Endothelial cell of umbilical vein (primary cell): ENCODE data around the gene CNOT9. TPM values are rescaled to one million over a fixed set of nuclear protein-coding genes. Genes with fewer than 3 reads are reported as not detected.

Source experiments
- BruUV-seq: library from RNA; stranded (reverse); fragments of 400-500 nt; replicated peaks from 2 replicates; lab custom pipeline; 2021; lab: Mats Ljungman, UMichigan
- CTCF ChIA-PET: fragments of 300-600, 350-600 bp; sonication (Branson Sonifier 250); formaldehyde crosslinking; loops from one replicate; lab custom pipeline; 2021; ENCODE audit warnings: antibody characterized with exemption, inconsistent platforms; lab: Charles Lee
- POLR2A ChIA-PET: fragments of 300-600, 350-600 bp; sonication (Branson Sonifier 250); formaldehyde crosslinking; loops from one replicate; lab custom pipeline; 2021; ENCODE audit warnings: antibody characterized with exemption, inconsistent platforms; lab: Charles Lee
- DNase-seq: peaks from one replicate; pipeline ENCODE4 v3.0.0-alpha.2; 2011; ENCODE audit warnings: low read depth, low spot score
- FAIRE-seq: peaks from 2 replicates; lab custom pipeline; 2011; peaks lifted over from hg19 to GRCh38; lab: Jason Lieb, UNC
- H2AFZ ChIP-seq: 2 replicates; pipeline ENCODE4 v1.6.0; 2012; ENCODE audit warnings: low read depth, low read length, control low read depth, inconsistent platforms
- H3K27ac ChIP-seq: 2 replicates; pipeline ENCODE4 v1.5.1; 2011; ENCODE audit warnings: low read depth, mild to moderate bottlenecking, control low read depth, low read length, moderate library complexity; ENCODE audit not compliant: insufficient read depth
- H3K27me3 ChIP-seq, 2 experiments: 2 replicates each; pipeline versions ENCODE4 v1.6.0 to v1.6.1; 2011; ENCODE audit warnings: low read length in 2 of 2, mixed read lengths in 1 of 2; ENCODE audit not compliant: control insufficient read depth in 2 of 2, insufficient read depth in 2 of 2
- H3K36me3 ChIP-seq, 2 experiments: 2 replicates in 1 of 2; 3 replicates in 1 of 2; pipeline ENCODE4 v1.5.1; 2011; ENCODE audit warnings: low read length in 2 of 2, mild to moderate bottlenecking in 1 of 2, moderate library complexity in 1 of 2; ENCODE audit not compliant: control insufficient read depth in 2 of 2, insufficient read depth in 2 of 2; ENCODE audit errors: extremely low read depth in 1 of 2
- H3K4me1 ChIP-seq: 3 replicates; pipeline ENCODE4 v1.5.1; 2011; ENCODE audit warnings: mild to moderate bottlenecking, low read length; ENCODE audit not compliant: control insufficient read depth, insufficient read depth; ENCODE audit errors: extremely low read depth
- H3K4me2 ChIP-seq: 2 replicates; pipeline ENCODE4 v1.6.1; 2011; ENCODE audit warnings: low read length, control low read depth, mixed read lengths; ENCODE audit not compliant: insufficient read depth
- H3K4me3 ChIP-seq, 3 experiments: fragments of 200-600 bp in 1 of 3; sonication (generic), shearing (Covaris generic) in 1 of 3; replicated peaks in 1 of 3; 2 replicates each; pipeline ENCODE4 v1.5.1; 2011 to 2016; ENCODE audit warnings: control low read depth in 3 of 3, low read length in 3 of 3, mild to moderate bottlenecking in 2 of 3, inconsistent platforms in 1 of 3, low read depth in 1 of 3, moderate library complexity in 1 of 3; ENCODE audit not compliant: insufficient read depth in 1 of 3
- H3K79me2 ChIP-seq: 2 replicates; pipeline ENCODE4 v1.6.0; 2012; ENCODE audit warnings: low read length, inconsistent platforms; ENCODE audit not compliant: control insufficient read depth, insufficient read depth
- H3K9ac ChIP-seq: replicated peaks from 2 replicates; pipeline ENCODE3; 2011; ENCODE audit warnings: low read length, control low read depth; ENCODE audit not compliant: insufficient read depth; ENCODE audit errors: extremely low read depth
- H3K9me1 ChIP-seq: replicated peaks from 3 replicates; pipeline ENCODE4 v1.6.0; 2011; ENCODE audit warnings: mild to moderate bottlenecking, low read length; ENCODE audit not compliant: control insufficient read depth, insufficient read depth; ENCODE audit errors: extremely low read depth
- H3K9me3 ChIP-seq: replicated peaks from 2 replicates; pipeline ENCODE4 v1.5.1; 2012; ENCODE audit warnings: low read length, inconsistent platforms; ENCODE audit not compliant: control insufficient read depth, insufficient read depth
- H4K20me1 ChIP-seq: replicated peaks from 2 replicates; pipeline ENCODE3; 2011; ENCODE audit warnings: mild to moderate bottlenecking, low read length; ENCODE audit not compliant: control insufficient read depth, insufficient read depth; ENCODE audit errors: extremely low read depth
- EZH2 ChIP-seq: IDR thresholded peaks from 2 replicates; pipeline ENCODE4 v1.6.1; 2012; ENCODE audit warnings: borderline replicate concordance, low read depth, mild to moderate bottlenecking, moderate library complexity, low read length, inconsistent platforms; ENCODE audit not compliant: severe bottlenecking
- FOS ChIP-seq: IDR thresholded peaks from 2 replicates; pipeline ENCODE4 v1.6.1; 2011; ENCODE audit warnings: mild to moderate bottlenecking, low read length, moderate library complexity, borderline replicate concordance; ENCODE audit not compliant: insufficient read depth
- GATA2 ChIP-seq: IDR thresholded peaks from 2 replicates; pipeline ENCODE4 v1.7.0; 2011; ENCODE audit warnings: low read depth, mild to moderate bottlenecking, moderate library complexity, mixed read lengths, low read length; ENCODE audit not compliant: insufficient read length, insufficient read depth
- JUN ChIP-seq: IDR thresholded peaks from 2 replicates; pipeline ENCODE4 v1.6.1; 2011; ENCODE audit warnings: borderline replicate concordance, low read depth; ENCODE audit not compliant: insufficient read length, insufficient read depth
- MYC ChIP-seq: IDR thresholded peaks from one replicate; pipeline ENCODE4 v1.6.1; 2011; ENCODE audit warnings: mild to moderate bottlenecking, low read depth, low read length
- POLR2A ChIP-seq: IDR thresholded peaks from 2 replicates; pipeline ENCODE4 v1.6.1; 2012; ENCODE audit warnings: low read depth, mild to moderate bottlenecking, control low read depth, low read length
- POLR2AphosphoS5 ChIP-seq: IDR thresholded peaks from 2 replicates; pipeline ENCODE4 v1.6.1; 2012; ENCODE audit warnings: low read depth, mild to moderate bottlenecking, control low read depth, low read length, moderate library complexity; ENCODE audit not compliant: insufficient read depth
- dilution Hi-C: fragments of 300-500 bp; cut with MboI; formaldehyde crosslinking; loops from one replicate; pipeline ENCODE4 v1.15.0; 2019; ENCODE audit warnings: low sequenced_read_pairs; ENCODE audit not compliant: extremely low pct_ligation_motif_present
- intact Hi-C: fragments of 100-400 bp; cut with micrococcal nuclease; formaldehyde crosslinking; loops from one replicate; pipeline ENCODE4 v1.10.0; 2022
- polyA plus RNA-seq, 4 experiments: library from polyadenylated mRNA; depleted of rRNA in 3 of 4; stranded (reverse) in 3 of 4; unstranded in 1 of 4; fragments of >200 nt; gene quantifications; 2 replicates each; pipeline versions ENCODE4 v1.2.1 to v1.2.3, GENCODE V29; 2011 to 2012; ENCODE audit warnings: missing spikeins in 1 of 4
- total RNA-seq: library from RNA; stranded (reverse); gene quantifications from 2 replicates; pipeline ENCODE4 v1.2.3, GENCODE V29; 2021
- TF ChIP-seq, protein P1 (sequence below), 2 donors: IDR thresholded peaks; 1 replicate in 1 of 2; 2 replicates in 1 of 2; pipeline ENCODE4 v1.5.1; 2011; ENCODE audit warnings: low read length in 2 of 2, mild to moderate bottlenecking in 2 of 2, moderate library complexity in 2 of 2, control low read depth in 1 of 2, inconsistent platforms in 1 of 2, low read depth in 1 of 2; ENCODE audit not compliant: insufficient read depth in 1 of 2; ENCODE audit errors: extremely low read depth in 1 of 2
- TF ChIP-seq, protein P2 (sequence below): IDR thresholded peaks from 2 replicates; pipeline ENCODE4 v1.6.1; 2011; ENCODE audit not compliant: insufficient read depth, insufficient read length

CNOT9 gene
- total and polyA plus RNA-seq, 2 donors (not counting 3 experiments of a cell fraction or from before 2014, with no cell fraction given) = 53.2 to 68.9 TPM

DNA sequence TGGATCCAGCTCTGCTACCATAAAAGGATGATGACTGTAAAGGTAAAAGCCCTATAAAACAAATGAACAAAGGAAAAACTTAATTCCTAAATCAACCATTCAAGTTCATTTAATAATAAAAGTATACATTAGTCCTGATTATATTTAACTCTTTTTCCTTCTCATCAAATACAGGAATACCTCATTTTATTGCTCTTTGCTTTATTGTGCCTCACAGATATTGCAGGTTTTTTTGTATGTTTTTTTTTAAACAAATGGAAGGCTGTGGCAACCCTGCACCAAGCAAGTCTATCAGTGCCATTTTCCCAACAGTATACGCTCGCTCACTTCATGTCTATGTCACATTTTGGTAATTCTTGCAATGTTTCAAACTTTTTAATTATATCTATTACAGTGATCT lies 38.6 kb upstream of the CNOT9 start:
- Histone ChIP-seq H3K79me2 (no peaks in the 10 kb centered on the region), H4K20me1 (no peaks in the 10 kb centered on the region), H3K9me3 (peaks cover 1% of the 10 kb centered on the region), H3K27ac (no peak overlapping the region), H3K9ac (no peak overlapping the region), H3K9me1 (no peaks in the 10 kb centered on the region), H3K36me3 (peaks cover 0 to 5% of the 10 kb centered on the region in 2 experiments), H3K27me3 (no peaks in the 10 kb centered on the region), H3K4me2 (no peak overlapping the region), H3K4me1 (no peaks in the 10 kb centered on the region), H2AFZ (no peak overlapping the region), H3K4me3 (no peak overlapping the region)
- no TSS peak for BruUV-seq
- ChIA-PET CTCF (interaction anchor here (3.5 kb wide), 1 partner anchor 13 kb away, joined by 17 read pairs; no protein-coding TSS in a partner anchor), POLR2A (no interaction called here)
- FAIRE-seq (no peak), DNase-seq (no peak)
- TF ChIP-seq, protein P1, sequence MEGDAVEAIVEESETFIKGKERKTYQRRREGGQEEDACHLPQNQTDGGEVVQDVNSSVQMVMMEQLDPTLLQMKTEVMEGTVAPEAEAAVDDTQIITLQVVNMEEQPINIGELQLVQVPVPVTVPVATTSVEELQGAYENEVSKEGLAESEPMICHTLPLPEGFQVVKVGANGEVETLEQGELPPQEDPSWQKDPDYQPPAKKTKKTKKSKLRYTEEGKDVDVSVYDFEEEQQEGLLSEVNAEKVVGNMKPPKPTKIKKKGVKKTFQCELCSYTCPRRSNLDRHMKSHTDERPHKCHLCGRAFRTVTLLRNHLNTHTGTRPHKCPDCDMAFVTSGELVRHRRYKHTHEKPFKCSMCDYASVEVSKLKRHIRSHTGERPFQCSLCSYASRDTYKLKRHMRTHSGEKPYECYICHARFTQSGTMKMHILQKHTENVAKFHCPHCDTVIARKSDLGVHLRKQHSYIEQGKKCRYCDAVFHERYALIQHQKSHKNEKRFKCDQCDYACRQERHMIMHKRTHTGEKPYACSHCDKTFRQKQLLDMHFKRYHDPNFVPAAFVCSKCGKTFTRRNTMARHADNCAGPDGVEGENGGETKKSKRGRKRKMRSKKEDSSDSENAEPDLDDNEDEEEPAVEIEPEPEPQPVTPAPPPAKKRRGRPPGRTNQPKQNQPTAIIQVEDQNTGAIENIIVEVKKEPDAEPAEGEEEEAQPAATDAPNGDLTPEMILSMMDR (IDR thresholded peaks at IDR 0.05; ENCODE audit: extremely low read depth in 1 of 2, insufficient read depth in 1 of 2, low read depth in 1 of 2, low read length in 2 of 2) = no peak
- no peak for TF ChIP-seq EZH2
- TF ChIP-seq POLR2A = no peak
- TF ChIP-seq MYC = no peak
- TF ChIP-seq POLR2AphosphoS5 = no peak
- dilution Hi-C loops (no loop called here), intact Hi-C loops (no loop called here)

DNA sequence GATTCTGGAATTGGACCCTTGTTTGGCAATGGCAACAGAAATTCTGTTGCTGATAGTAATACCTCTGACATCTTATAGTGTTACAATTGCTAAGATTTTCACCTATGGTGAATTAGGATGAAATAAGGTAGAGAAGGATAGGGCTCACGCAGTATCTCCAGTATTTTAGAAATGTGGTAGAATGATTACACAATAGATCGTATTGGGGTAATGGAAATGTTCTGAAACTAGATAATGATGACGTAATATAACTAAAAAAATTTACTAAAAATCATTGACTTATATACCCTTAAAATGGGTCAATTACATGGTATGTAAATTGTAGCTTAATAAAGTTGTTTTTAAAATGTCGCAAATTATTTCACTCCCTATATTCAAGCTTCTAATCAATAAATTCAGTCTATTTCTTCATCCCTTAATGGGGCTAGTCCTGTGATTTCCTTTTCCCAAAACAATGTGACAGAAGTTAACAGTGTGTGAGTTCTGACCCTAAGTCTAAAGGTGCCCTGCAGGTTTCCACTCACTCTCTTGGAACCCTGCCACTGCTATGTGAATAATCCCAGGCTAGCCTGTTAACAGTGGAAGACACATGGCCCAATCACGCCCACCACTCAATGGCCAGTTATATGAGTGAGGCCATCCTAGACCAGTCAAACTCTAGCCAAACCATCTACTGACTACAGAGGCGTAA lies 31.7 kb upstream of the CNOT9 start:
- Histone ChIP-seq H3K27ac (no peak overlapping the region), H3K9me1 (no peaks in the 10 kb centered on the region), H3K4me2 (no peak overlapping the region), H3K9me3 (no peaks in the 10 kb centered on the region), H3K79me2 (no peaks in the 10 kb centered on the region), H3K36me3 (peaks cover 5 to 12% of the 10 kb centered on the region in 2 experiments), H3K4me1 (no peaks in the 10 kb centered on the region), H3K4me3 (no peak overlapping the region), H3K27me3 (no peaks in the 10 kb centered on the region), H2AFZ (no peak overlapping the region), H3K9ac (no peak overlapping the region), H4K20me1 (no peaks in the 10 kb centered on the region)
- BruUV-seq = no TSS peak
- ChIA-PET POLR2A (no interaction called here), CTCF (no interaction called here)
- intact Hi-C loops (no loop called here), dilution Hi-C loops (no loop called here)
- no peak for DNase-seq
- no peak for FAIRE-seq
- TF ChIP-seq FOS (no peak), EZH2 (no peak), POLR2AphosphoS5 (no peak), GATA2 (no peak), MYC (no peak), POLR2A (no peak), JUN (no peak)
- TF ChIP-seq, protein P1 (IDR thresholded peaks at IDR 0.05; ENCODE audit: extremely low read depth in 1 of 2, insufficient read depth in 1 of 2, low read depth in 1 of 2, low read length in 2 of 2) = no peak
- TF ChIP-seq, protein P2, sequence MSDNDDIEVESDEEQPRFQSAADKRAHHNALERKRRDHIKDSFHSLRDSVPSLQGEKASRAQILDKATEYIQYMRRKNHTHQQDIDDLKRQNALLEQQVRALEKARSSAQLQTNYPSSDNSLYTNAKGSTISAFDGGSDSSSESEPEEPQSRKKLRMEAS = no peak
